GM23248 (cell line): Measurements from ENCODE around the gene NSF.

Experiments
- EZH2 ChIP-seq: fragments of 200-600 bp; sonication (generic); IDR thresholded peaks from 2 replicates; pipeline ENCODE4 v1.6.1; 2018; ENCODE audit warnings: antibody characterized with exemption, mild to moderate bottlenecking; ENCODE audit not compliant: insufficient read depth, poor library complexity, severe bottlenecking
- EZH2phosphoT487 ChIP-seq: fragments of 200-600 bp; sonication (generic); IDR thresholded peaks from 2 replicates; pipeline ENCODE4 v1.6.1; 2018; ENCODE audit warnings: antibody characterized with exemption, moderate library complexity, mild to moderate bottlenecking, low read depth; ENCODE audit not compliant: insufficient read depth

DNA sequence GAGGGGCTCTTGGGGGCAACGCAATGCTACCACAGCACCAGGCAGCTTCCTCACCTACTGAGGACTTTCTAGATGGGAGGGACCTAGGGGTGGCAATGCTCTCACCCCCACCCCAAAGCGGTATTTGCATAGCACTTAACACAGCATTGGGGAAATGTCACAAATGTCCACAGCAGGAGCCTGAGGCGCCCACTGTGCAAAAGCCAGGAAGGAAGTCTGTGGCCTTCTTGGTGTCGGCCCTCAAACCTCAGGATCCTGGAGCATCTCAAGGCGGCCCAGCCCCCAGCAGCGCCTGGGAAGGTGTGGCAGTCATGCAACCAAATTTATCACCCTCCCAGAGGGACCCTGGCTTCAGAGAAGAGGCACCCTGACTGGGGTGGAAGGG is 182.7 kb downstream of the NSF start:
- TF ChIP-seq EZH2 (no peak), EZH2phosphoT487 (no peak)
